ENCODE results near the gene LCP2.

The LCP2 gene

GRCh38 chr5:170257370-170257769, 40.2 kb downstream of the LCP2 start:
- no peak for TF ChIP-seq TCF4 (CRISPR knock-in tag; IDR thresholded peaks at IDR 0.05; ENCODE audit: borderline replicate concordance)
- no peak for TF ChIP-seq CSDC2 (CRISPR knock-in tag; IDR thresholded peaks at IDR 0.05)
- no peak for TF ChIP-seq ARNTL (CRISPR knock-in tag; IDR thresholded peaks at IDR 0.05; ENCODE audit: borderline replicate concordance, low read depth)
- no peak for TF ChIP-seq OSR1 (CRISPR knock-in tag; IDR thresholded peaks at IDR 0.05)
- no peak for TF ChIP-seq CSRNP3 (CRISPR knock-in tag; IDR thresholded peaks at IDR 0.05)
- ATAC-seq: no peak

GRCh38 chr5:170256571-170256970, 41.0 kb downstream of the LCP2 start:
- TF ChIP-seq SNAI2 (CRISPR knock-in tag; IDR thresholded peaks at IDR 0.05) (no peak), CSDC2 (CRISPR knock-in tag; IDR thresholded peaks at IDR 0.05) (no peak), TSHZ2 (CRISPR knock-in tag; IDR thresholded peaks at IDR 0.05) (no peak), ESRRG (CRISPR knock-in tag; IDR thresholded peaks at IDR 0.05) (no peak), POU6F1 (CRISPR knock-in tag; IDR thresholded peaks at IDR 0.05; ENCODE audit: borderline replicate concordance, low read depth) (no peak), TOX (CRISPR knock-in tag; IDR thresholded peaks at IDR 0.05; ENCODE audit: borderline replicate concordance) (no peak), PATZ1 (CRISPR knock-in tag; IDR thresholded peaks at IDR 0.05; ENCODE audit: borderline replicate concordance) (no peak), ZFP3 (CRISPR knock-in tag; IDR thresholded peaks at IDR 0.05) (no peak), ZFP30 (CRISPR knock-in tag; IDR thresholded peaks at IDR 0.05) (no peak), ARNTL (CRISPR knock-in tag; IDR thresholded peaks at IDR 0.05; ENCODE audit: borderline replicate concordance, low read depth) (no peak), ZNF70 (CRISPR knock-in tag; IDR thresholded peaks at IDR 0.05) (no peak), OSR1 (CRISPR knock-in tag; IDR thresholded peaks at IDR 0.05) (no peak), BACH2 (CRISPR knock-in tag; IDR thresholded peaks at IDR 0.05; ENCODE audit: borderline replicate concordance) (no peak), TCF4 (CRISPR knock-in tag; IDR thresholded peaks at IDR 0.05; ENCODE audit: borderline replicate concordance) (no peak), RARB (CRISPR knock-in tag; IDR thresholded peaks at IDR 0.05) (no peak), CREB5 (CRISPR knock-in tag; IDR thresholded peaks at IDR 0.05; ENCODE audit: low read depth) (no peak), ZNF565 (CRISPR knock-in tag; conservative IDR thresholded peaks at IDR 0.05; ENCODE audit: low read depth) (no peak)
- no peak for ATAC-seq

- TF ChIP-seq OSR1 (CRISPR knock-in tag; IDR thresholded peaks at IDR 0.05) (no peak), SNAI2 (CRISPR knock-in tag; IDR thresholded peaks at IDR 0.05) (no peak), TCF4 (CRISPR knock-in tag; IDR thresholded peaks at IDR 0.05; ENCODE audit: borderline replicate concordance) (no peak), POU6F1 (CRISPR knock-in tag; IDR thresholded peaks at IDR 0.05; ENCODE audit: borderline replicate concordance, low read depth) (no peak), ZFP3 (CRISPR knock-in tag; IDR thresholded peaks at IDR 0.05) (no peak), ZFP30 (CRISPR knock-in tag; IDR thresholded peaks at IDR 0.05) (no peak), RARB (CRISPR knock-in tag; IDR thresholded peaks at IDR 0.05) (no peak), ISL1 (CRISPR knock-in tag; IDR thresholded peaks at IDR 0.05) (no peak), CREB5 (CRISPR knock-in tag; IDR thresholded peaks at IDR 0.05; ENCODE audit: low read depth) (no peak), CSRNP3 (CRISPR knock-in tag; IDR thresholded peaks at IDR 0.05) (no peak), CSDC2 (CRISPR knock-in tag; IDR thresholded peaks at IDR 0.05) (no peak), BACH2 (CRISPR knock-in tag; IDR thresholded peaks at IDR 0.05; ENCODE audit: borderline replicate concordance) (no peak), ZNF70 (CRISPR knock-in tag; IDR thresholded peaks at IDR 0.05) (no peak), PATZ1 (CRISPR knock-in tag; IDR thresholded peaks at IDR 0.05; ENCODE audit: borderline replicate concordance) (no peak), ARNTL (CRISPR knock-in tag; IDR thresholded peaks at IDR 0.05; ENCODE audit: borderline replicate concordance, low read depth) (no peak)
- no peak for ATAC-seq
Measured at GRCh38 chr5:170254056-170254455, 43.5 kb downstream of the LCP2 start.

Measured in SK-N-SH treated with all-trans-retinoic acid at 6 μM for 48 hours (cell line).